DOHH2 (cell line): ENCODE data around the gene BMP6.

Source experiments
- EZH2phosphoT487 ChIP-seq: fragments of 200-600 bp; sonication (generic); IDR thresholded peaks from 2 replicates; pipeline ENCODE4 v1.6.1; 2017; ENCODE audit warnings: borderline replicate concordance, mild to moderate bottlenecking, antibody characterized with exemption, low read length, moderate library complexity, mixed read lengths
- TF ChIP-seq, protein P1 (sequence below): fragments of 200-600 bp; sonication (generic); IDR thresholded peaks from one replicate; pipeline ENCODE4 v1.5.1; 2014; ENCODE audit warnings: antibody characterized with exemption, mild to moderate bottlenecking, low read depth, low read length; ENCODE audit not compliant: poor library complexity, severe bottlenecking

DNA sequence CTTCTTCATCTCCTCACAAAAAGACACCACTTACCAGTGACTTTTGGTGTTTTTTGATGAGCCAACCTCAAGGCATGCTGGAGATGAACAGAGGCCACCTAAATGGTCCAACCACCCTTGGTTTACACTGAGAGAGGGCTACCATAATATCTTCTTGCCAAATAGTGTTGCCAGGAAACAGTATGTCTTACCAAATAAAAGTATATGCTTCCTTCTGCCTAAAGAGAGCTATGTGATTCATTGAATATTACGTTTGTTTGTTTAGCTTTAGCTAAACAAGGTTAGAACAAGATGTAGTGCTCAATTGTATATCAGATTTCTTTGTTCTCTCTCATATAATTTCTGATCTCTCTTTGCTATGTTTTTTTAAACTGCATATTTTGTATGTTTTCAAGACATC lies 40.6 kb upstream of the BMP6 start:
- no peak for TF ChIP-seq EZH2phosphoT487
- TF ChIP-seq, protein P1, sequence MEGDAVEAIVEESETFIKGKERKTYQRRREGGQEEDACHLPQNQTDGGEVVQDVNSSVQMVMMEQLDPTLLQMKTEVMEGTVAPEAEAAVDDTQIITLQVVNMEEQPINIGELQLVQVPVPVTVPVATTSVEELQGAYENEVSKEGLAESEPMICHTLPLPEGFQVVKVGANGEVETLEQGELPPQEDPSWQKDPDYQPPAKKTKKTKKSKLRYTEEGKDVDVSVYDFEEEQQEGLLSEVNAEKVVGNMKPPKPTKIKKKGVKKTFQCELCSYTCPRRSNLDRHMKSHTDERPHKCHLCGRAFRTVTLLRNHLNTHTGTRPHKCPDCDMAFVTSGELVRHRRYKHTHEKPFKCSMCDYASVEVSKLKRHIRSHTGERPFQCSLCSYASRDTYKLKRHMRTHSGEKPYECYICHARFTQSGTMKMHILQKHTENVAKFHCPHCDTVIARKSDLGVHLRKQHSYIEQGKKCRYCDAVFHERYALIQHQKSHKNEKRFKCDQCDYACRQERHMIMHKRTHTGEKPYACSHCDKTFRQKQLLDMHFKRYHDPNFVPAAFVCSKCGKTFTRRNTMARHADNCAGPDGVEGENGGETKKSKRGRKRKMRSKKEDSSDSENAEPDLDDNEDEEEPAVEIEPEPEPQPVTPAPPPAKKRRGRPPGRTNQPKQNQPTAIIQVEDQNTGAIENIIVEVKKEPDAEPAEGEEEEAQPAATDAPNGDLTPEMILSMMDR = no peak
